ENCODE results near the gene SYT1.

Gene SYT1

GRCh38 chr12:79439175-79439825 is 574.7 kb downstream of the SYT1 start:
- DNase-seq (ENCODE audit: low read depth), result no peak

DNA sequence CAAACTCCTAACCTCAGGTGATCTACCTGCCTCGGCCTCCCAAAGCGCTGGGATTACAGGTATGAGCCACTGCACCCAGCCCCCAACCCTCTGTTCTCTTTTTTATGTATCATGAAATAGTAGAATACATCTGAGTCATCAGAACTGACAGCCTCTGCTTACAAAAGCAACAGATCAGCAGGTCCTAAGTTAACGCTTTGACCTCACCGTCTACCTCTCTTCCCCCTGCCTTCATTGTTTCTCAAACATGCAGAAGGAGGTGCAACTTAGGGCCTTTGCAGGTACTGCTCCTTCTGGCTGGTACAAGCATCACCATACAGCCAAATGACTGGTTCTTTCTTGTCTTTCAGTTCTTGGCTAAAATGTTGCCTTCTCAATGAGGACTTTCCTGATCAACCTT is 577.0 kb downstream of the SYT1 start:
- DNase-seq (ENCODE audit: low read depth), result peak; percentile 50

GRCh38 chr12:79442396-79442795 is 577.8 kb downstream of the SYT1 start:
- no peak for DNase-seq (ENCODE audit: low read depth)

DNA sequence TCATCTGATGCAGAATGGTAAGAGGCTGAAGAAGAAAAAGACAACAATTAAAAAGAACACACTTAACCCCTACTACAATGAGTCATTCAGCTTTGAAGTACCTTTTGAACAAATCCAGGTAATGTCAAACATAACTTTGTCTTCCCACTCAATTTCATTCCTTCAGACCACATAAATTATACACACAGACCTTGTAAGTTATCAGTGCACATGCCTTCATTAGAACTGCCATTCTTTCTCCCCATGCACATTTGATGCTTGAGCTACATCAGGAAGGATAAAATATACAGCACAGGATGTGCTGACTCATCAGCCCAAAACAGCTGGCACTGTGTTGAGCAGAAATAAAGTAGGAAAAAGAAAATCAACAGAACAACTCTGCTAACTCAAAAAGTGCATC is 579.5 kb downstream of the SYT1 start:
- peak; percentile 46 for DNase-seq (ENCODE audit: low read depth)

GRCh38 chr12:79448816-79449215 is 584.2 kb downstream of the SYT1 start:
- no peak for DNase-seq (ENCODE audit: low read depth)

- no peak for DNase-seq (ENCODE audit: low read depth)
Measured at GRCh38 chr12:79451365-79451764, 586.8 kb downstream of the SYT1 start.

GRCh38 chr12:79451978-79452377 is 587.4 kb downstream of the SYT1 start:
- peak; percentile 89 for DNase-seq (ENCODE audit: low read depth)

DNA sequence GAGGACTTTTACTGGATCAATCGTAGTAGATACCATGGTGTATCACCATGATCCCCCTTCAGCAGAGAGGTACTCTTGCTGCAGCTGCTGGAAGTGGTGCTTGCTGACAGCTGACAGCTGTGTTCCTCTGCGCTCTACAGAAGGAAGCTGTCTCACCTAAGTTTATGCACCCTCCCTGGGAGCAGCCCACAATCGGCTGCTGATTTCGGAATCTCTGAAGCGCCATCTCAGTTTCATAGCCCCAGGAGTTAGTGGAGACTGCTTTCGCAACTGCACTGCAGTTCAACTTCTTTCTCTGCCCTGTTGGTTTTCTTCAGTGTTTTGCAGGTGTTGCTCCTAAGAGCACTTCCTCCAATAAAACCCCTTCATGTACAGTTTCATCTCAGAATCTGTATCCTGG is 588.3 kb downstream of the SYT1 start:
- peak; percentile 68 for DNase-seq (ENCODE audit: low read depth)

GRCh38 chr12:79453820-79454219 is 589.2 kb downstream of the SYT1 start:
- peak; percentile 40 for DNase-seq (ENCODE audit: low read depth)

DNA sequence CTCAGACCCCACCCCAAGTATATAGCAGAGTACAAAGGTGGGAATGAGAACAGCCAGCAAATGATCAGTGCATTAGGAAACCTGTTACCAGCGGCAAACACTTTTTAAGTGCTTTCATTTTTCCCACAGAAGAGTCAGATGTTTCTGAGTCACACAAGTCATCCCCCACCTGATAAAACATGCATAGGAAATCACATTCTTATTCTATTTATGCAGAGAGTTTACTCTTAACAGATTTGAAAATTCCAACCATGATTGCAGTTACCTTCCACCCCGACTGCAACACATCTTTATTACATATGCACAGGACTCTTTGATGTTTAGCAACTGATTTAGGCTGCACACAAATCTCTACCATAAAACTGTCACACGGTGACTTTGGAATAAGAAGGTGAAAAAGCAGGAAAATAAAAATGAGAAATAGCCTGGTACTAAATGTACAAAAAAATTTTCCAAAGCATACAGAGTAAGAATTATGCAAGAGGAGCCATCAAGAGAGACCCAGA is 589.8 kb downstream of the SYT1 start:
- peak; percentile 87 for DNase-seq (ENCODE audit: low read depth)

- DNase-seq (ENCODE audit: low read depth), result peak; percentile 58
Measured at GRCh38 chr12:79455286-79455685, 590.7 kb downstream of the SYT1 start.

DNA sequence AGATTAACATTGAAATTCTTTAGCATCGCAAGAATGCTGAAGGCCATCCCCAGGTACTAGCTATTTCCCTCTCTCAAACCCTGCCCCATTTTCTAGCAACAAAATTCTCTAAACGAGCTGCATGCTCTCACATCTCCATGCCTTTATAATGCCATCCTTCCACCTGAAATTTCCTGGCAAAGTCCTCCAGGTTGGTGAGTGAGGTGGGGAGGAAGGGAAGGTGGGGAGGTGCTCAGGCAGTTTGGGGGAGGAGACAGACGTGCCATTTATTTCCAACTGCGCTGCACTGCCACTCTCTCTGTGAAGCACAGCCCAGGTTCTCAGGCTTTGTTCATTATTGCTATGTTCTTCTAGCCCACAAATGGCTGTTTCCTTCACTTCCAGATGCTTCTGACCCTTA is 617.7 kb downstream of the SYT1 start:
- DNase-seq (ENCODE audit: low read depth), result peak; percentile 21

DNA sequence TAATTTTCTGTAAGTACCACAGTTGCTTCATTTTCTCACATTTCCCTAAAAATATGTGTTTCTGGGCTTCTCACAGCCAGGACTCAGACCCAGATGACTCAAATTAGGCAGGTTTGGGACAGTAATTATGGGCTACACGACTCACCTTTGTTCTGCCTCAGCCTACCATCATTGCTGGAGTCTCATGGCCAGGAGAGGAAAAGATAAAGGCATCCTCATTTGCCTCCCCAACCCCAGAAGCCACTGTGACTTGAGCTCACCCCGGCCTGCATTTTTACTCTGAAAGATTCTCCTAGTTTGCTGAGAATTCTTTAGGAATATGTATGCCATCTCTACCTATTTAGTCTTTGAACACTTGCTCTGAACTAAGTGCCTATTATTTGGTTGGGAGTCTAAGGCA is 618.3 kb downstream of the SYT1 start:
- no peak for DNase-seq (ENCODE audit: low read depth)

DNA sequence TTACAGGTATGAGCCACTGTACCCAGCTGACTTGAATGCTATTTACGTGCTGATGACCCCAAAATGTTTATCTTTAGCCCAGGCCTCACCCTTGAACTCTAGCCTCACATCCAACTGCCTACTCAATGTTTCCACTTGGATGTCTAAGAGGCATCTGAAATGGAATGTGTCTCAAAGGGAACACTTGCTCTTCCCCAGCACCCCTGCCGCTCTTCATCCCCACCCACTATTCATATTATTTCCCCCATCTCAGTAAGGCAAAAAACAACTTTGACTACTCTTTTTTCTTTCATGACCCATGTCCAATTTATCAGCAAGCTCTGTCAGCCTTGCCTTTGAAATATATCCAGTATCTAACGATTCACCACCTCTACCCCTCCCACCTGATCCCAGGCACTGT is 621.6 kb downstream of the SYT1 start:
- peak; percentile 10 for DNase-seq (ENCODE audit: low read depth)

- DNase-seq (ENCODE audit: low read depth), result no peak
Measured at GRCh38 chr12:79487386-79488110, 623.0 kb downstream of the SYT1 start.

All from amniotic epithelial cell (primary cell).